Right lobe of liver (tissue), 6 donors: ENCODE results near the gene EFCAB12. TPM values are rescaled to one million over a fixed set of nuclear protein-coding genes. Genes with fewer than 3 reads are reported as not detected.

Experiments
- ATAC-seq, 4 donors: fragments of 200-7000 bp; cut with Tn5 transposase; one replicate each; pipeline ENCODE4 v1.9.1; 2020; ENCODE audit warnings: mild to moderate bottlenecking in 4 of 4, moderate library complexity in 4 of 4
- DNase-seq, 3 donors: peaks; one replicate each; pipeline ENCODE4 v3.0.0-alpha.2; 2020
- H3K27ac ChIP-seq, 3 donors: fragments of 200-600 bp; one replicate each; pipeline ENCODE4 v1.8.0; 2022
- H3K27me3 ChIP-seq, 2 donors: fragments of 200-600 bp; one replicate each; pipeline ENCODE4 v1.8.0; 2022
- H3K36me3 ChIP-seq, 4 donors: fragments of 200-600 bp; sonication (generic) in 1 of 4; one replicate each; pipeline versions ENCODE4 v1.5.1 to v1.8.0; 2017 to 2022; ENCODE audit warnings: control low read depth in 1 of 4
- H3K4me1 ChIP-seq, 4 donors: fragments of 200-600 bp; sonication (generic) in 1 of 4; one replicate each; pipeline versions ENCODE4 v1.5.1 to v1.8.0; 2017 to 2022; ENCODE audit warnings: control low read depth in 1 of 4
- H3K4me3 ChIP-seq, 3 donors: fragments of 200-600 bp; one replicate each; pipeline ENCODE4 v1.8.0; 2022
- H3K9me3 ChIP-seq, 4 donors: fragments of 200-600 bp; sonication (generic) in 1 of 4; one replicate each; pipeline versions ENCODE4 v1.5.1 to v1.8.0; 2017 to 2022; ENCODE audit warnings: control low read depth in 1 of 4
- POLR2A ChIP-seq: fragments of 450-650 bp; IDR thresholded peaks from one replicate; pipeline ENCODE4 v1.6.1; 2017; ENCODE audit warnings: antibody characterized with exemption, mild to moderate bottlenecking
- WGBS: methylation state at CpG from one replicate; pipeline ENCODE4 v1.1.6; 2018; ENCODE audit warnings: low coverage, low lambda C conversion rate; ENCODE audit not compliant: insufficient coverage; ENCODE audit errors: missing lambda C conversion rate; 5-methylcytosine and 5-hydroxymethylcytosine counted together
- intact Hi-C, 2 donors: fragments of 100-400 bp; cut with DNase I; formaldehyde crosslinking; loops; one replicate each; pipeline versions ENCODE4 v1.11.2 to v1.14.1; 2022
- total RNA-seq, 6 experiments: library from RNA; depleted of rRNA in 2 of 6; stranded (reverse); fragments of >200 nt in 2 of 6; fragmentation: NEBNext Ultra II Directional in 3 of 6; extraction: Animal tissue kit (Norgen Biotek cat#: 25700) in 3 of 6; gene quantifications; one replicate each; pipeline versions ENCODE4 v1.1.0 to v1.2.4, GENCODE V29; 2016 to 2023
- TF ChIP-seq, protein P1 (sequence below), 4 donors: fragments of 200-600 bp in 3 of 4; fragments of 450-650 bp in 1 of 4; IDR thresholded peaks; one replicate each; pipeline versions ENCODE4 v1.5.1 to v1.8.0; 2016 to 2022; ENCODE audit warnings: antibody characterized with exemption in 4 of 4, mild to moderate bottlenecking in 2 of 4
- donor health status: DM: no; HTN: yes; CAD: no.
- donor health status: DM: no; HTN: no; CAD: no.
- donor health status: DM: no; HTN: no; CAD: no.
- donor health status: DM: no; HTN: yes; CAD: no.
- donor health status: DM: no; HTN: yes; CAD: no.

Gene EFCAB12
- total RNA-seq, 6 experiments from 2014 or later: 0.26 to 4.7 (median 2.0) TPM

DNA sequence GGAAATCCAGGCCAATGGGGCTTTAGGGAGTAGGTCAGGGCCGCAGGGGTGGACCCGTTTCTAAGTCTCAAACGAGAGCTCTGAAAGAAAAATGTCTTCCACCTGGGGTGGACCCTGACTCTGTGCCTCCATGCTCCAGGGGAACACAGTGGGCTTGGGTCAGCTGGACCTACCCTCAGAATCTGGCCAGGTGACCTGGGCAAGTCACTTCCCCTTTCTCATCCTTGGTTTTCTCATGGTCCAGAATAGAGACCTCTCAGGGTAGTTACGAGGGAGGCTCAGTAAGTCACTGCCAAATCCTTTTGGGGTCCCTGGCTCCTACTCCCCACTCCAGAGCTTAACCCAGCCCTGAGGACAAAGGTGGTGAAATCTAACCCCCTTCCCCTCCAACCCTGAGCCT is 25.8 kb downstream of the EFCAB12 start:
- H3K9me3 ChIP-seq: no peaks in the 10 kb centered on the region
- H3K27me3 ChIP-seq: no peaks in the 10 kb centered on the region
- H3K4me1 ChIP-seq: peaks cover 0 to 27% (median 2%) of the 10 kb centered on the region in 4 donors
- no peak for ATAC-seq
- DNase-seq: no peak
- no peaks in the 10 kb centered on the region for H3K36me3 ChIP-seq
- WGBS: 90% methylated on average over 3 of the region's 4 CpGs
- peak overlapping the region in 1 of 3 donors; percentile 76 for H3K27ac ChIP-seq
- TF ChIP-seq, protein P1, sequence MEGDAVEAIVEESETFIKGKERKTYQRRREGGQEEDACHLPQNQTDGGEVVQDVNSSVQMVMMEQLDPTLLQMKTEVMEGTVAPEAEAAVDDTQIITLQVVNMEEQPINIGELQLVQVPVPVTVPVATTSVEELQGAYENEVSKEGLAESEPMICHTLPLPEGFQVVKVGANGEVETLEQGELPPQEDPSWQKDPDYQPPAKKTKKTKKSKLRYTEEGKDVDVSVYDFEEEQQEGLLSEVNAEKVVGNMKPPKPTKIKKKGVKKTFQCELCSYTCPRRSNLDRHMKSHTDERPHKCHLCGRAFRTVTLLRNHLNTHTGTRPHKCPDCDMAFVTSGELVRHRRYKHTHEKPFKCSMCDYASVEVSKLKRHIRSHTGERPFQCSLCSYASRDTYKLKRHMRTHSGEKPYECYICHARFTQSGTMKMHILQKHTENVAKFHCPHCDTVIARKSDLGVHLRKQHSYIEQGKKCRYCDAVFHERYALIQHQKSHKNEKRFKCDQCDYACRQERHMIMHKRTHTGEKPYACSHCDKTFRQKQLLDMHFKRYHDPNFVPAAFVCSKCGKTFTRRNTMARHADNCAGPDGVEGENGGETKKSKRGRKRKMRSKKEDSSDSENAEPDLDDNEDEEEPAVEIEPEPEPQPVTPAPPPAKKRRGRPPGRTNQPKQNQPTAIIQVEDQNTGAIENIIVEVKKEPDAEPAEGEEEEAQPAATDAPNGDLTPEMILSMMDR (IDR thresholded peaks at IDR 0.05): no peak
- no peak for TF ChIP-seq POLR2A
- H3K4me3 ChIP-seq: no peak overlapping the region
- intact Hi-C loops: no loop called here

DNA sequence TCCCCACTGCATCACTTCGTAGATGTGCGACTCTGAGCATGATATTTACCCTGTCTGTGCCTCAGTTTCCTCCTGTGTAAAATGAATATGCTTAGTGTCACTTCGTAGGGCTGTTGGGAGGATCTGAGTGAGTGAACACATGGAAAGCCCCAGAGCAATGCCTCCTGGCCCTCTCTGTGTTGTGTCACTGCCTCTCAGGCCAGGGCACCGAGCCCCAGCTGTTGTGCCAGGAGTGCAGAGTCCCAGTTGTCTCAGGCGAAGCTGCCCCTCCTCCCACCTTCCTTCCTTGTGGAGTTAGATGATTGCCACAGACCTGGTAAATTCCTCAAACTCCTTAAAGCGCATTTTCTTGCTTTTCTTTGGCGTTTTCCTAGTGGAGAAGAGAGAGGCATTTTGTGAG is 26.2 kb downstream of the EFCAB12 start:
- no peaks in the 10 kb centered on the region for H3K36me3 ChIP-seq
- no peaks in the 10 kb centered on the region for H3K9me3 ChIP-seq
- DNase-seq (peak; percentile 78 to 90 (median 85)), ATAC-seq (peak; percentile 23 to 87 (median 71))
- H3K27me3 ChIP-seq: no peaks in the 10 kb centered on the region
- no peak for TF ChIP-seq POLR2A
- TF ChIP-seq, protein P1 (IDR thresholded peaks at IDR 0.05): no peak
- WGBS: 61% methylated on average over 5 of the region's 7 CpGs
- peak overlapping the region in 1 of 3 donors; percentile 76 for H3K27ac ChIP-seq
- intact Hi-C loops: no loop called here
- peaks cover 0 to 30% (median 2%) of the 10 kb centered on the region in 4 donors for H3K4me1 ChIP-seq
- H3K4me3 ChIP-seq: no peak overlapping the region

DNA sequence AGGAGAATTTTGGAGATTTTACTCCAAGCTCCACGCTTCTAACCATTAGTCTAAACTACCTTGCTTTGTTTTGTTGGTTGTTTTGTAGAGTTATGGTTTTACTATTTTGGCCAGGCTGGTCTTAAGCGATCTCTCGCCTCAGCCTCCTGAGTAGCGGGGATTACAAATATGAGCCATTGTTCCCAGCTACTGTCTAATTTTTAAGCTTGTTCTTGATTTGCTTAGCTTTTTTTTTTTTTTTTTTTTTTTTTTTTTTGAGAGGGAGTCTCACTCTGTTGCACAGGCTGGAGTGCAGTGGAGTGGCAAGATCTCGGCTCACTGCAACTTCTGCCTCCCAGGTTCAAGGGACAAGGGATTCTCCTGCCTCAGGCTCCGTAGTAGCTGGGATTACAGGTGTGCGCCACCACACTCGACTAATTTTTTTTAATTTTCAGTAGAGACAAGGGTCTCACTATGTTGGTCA is 28.5 kb downstream of the EFCAB12 start:
- Histone ChIP-seq H3K4me3 (peak overlapping the region; percentile 79 to 96 (median 86)), H3K36me3 (no peaks in the 10 kb centered on the region), H3K9me3 (no peaks in the 10 kb centered on the region), H3K27me3 (no peaks in the 10 kb centered on the region), H3K4me1 (peaks cover 0 to 47% (median 2%) of the 10 kb centered on the region in 4 donors), H3K27ac (peak overlapping the region; percentile 89 to 96 (median 91))
- DNase-seq: no peak
- TF ChIP-seq POLR2A: peak; percentile 4
- TF ChIP-seq, protein P1 (IDR thresholded peaks at IDR 0.05): no peak
- no peak for ATAC-seq
- 44% methylated on average over 8 of the region's 8 CpGs for WGBS
- intact Hi-C loops: no loop called here

DNA sequence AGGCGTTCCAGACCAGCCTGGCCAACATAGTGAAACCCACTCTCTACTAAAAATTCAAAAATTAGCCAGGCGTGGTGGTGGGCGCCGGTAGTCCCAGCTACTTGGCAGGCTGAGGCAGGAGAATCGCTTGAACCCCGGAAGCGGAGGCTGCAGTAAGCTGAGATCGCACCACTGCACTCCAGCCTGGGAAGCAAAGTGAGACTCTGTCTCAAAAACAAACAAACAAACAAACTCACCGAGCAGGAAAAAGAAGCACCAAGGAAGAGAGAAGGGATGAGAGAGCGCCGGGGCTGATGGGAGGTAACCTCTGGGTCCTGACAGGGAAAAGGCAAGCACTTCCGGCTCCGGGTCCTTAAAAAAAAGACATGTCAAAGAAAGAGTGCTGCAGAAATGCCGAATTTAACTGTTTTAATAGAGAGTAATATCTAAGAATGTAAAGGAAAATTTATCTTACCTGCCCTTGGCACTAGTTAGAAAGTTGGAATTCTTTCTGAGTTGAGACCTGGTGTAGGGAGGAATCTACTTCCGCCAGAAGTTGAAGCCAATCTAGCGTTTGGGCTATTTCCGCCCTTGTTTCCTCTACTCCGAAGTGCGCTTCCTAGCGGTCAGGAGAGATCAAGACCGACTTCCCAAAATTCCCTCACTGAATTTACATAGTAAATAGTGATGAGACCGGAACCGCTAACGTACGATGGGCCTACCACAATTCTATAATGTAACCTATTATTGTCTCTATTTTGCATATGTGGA is 29.1 kb downstream of the EFCAB12 start:
- H3K9me3 ChIP-seq: no peaks in the 10 kb centered on the region
- intact Hi-C loops: no loop called here
- ATAC-seq (peak; percentile 84 to 90 (median 89)), DNase-seq (peak; percentile 77 to 87 (median 80))
- no peaks in the 10 kb centered on the region for H3K36me3 ChIP-seq
- peak; percentile 39 for TF ChIP-seq POLR2A
- TF ChIP-seq, protein P1 (IDR thresholded peaks at IDR 0.05): peak; percentile 86 to 92 (median 88)
- under 1% methylated on average over 23 of the region's 25 CpGs for WGBS
- H3K27me3 ChIP-seq: no peaks in the 10 kb centered on the region
- peak overlapping the region; percentile 79 to 96 (median 86) for H3K4me3 ChIP-seq
- peaks cover 0 to 47% (median 2%) of the 10 kb centered on the region in 4 donors for H3K4me1 ChIP-seq
- H3K27ac ChIP-seq: peak overlapping the region; percentile 89 to 96 (median 91)
